GM19351 (cell line): ENCODE data around the gene CHEK2.
"Not testable (repeated sequence)": the region's sequence is repeated elsewhere in the genome, so short reads cannot be mapped to it uniquely, and the experiment has no call there.

Experiments
- ATAC-seq: cut with Tn5 transposase; IDR thresholded peaks from one replicate; pipeline ENCODE4 v1.9.1; 2021; ENCODE audit warnings: mild to moderate bottlenecking, moderate library complexity; ENCODE audit not compliant: unreplicated experiment

Gene CHEK2

GRCh38 chr22:28741785-28742561 lies at the start of gene CHEK2, which contains the start of gene HSCB:
Gene CHEK2, minus strand, starts transcription at chr22:28741820. Its CDS starts 7,099 bp downstream, at chr22:28734721.
Gene HSCB, plus strand, starts transcription at chr22:28742039. Its CDS starts 57 bp downstream, at chr22:28742096.
- peak; percentile 93 for ATAC-seq

GRCh38 chr22:28791124-28791523 lies 49.5 kb upstream of the CHEK2 start:
- no peak for ATAC-seq

- no peak for ATAC-seq
Measured at GRCh38 chr22:28788601-28789000, 47.0 kb upstream of the CHEK2 start.

- ATAC-seq = no peak
Measured at GRCh38 chr22:28783786-28784671, 42.4 kb upstream of the CHEK2 start.

- ATAC-seq = no peak
Measured at GRCh38 chr22:28780296-28780695, 38.7 kb upstream of the CHEK2 start.

GRCh38 chr22:28779833-28780232 lies 38.2 kb upstream of the CHEK2 start:
- ATAC-seq = no peak

GRCh38 chr22:28774378-28774777 lies 32.8 kb upstream of the CHEK2 start:
- no peak for ATAC-seq

GRCh38 chr22:28773461-28773867 lies 31.8 kb upstream of the CHEK2 start:
- ATAC-seq = peak; percentile 37

GRCh38 chr22:28772633-28773460 lies 31.2 kb upstream of the CHEK2 start, which contains the start of gene CCDC117:
Gene CCDC117, plus strand, starts transcription at chr22:28772695. Its CDS starts 155 bp downstream, at chr22:28772850.
- peak; percentile 89 for ATAC-seq

- ATAC-seq = no peak
Measured at GRCh38 chr22:28771195-28771791, 29.7 kb upstream of the CHEK2 start.

GRCh38 chr22:28769394-28770085 lies 27.9 kb upstream of the CHEK2 start:
- ATAC-seq = no peak

GRCh38 chr22:28768701-28769393 lies 27.2 kb upstream of the CHEK2 start:
- ATAC-seq = no peak

- no peak for ATAC-seq
Measured at GRCh38 chr22:28766628-28767027, 25.0 kb upstream of the CHEK2 start.

GRCh38 chr22:28762000-28762399 lies 20.4 kb upstream of the CHEK2 start:
- ATAC-seq = not testable (repeated sequence)

- no peak for ATAC-seq
Measured at GRCh38 chr22:28761449-28761755, 19.8 kb upstream of the CHEK2 start.

GRCh38 chr22:28759861-28760560 lies 18.4 kb upstream of the CHEK2 start:
- ATAC-seq = no peak

- not testable (repeated sequence) for ATAC-seq
Measured at GRCh38 chr22:28754512-28754911, 12.9 kb upstream of the CHEK2 start.

- no peak for ATAC-seq
Measured at GRCh38 chr22:28750471-28750881, 8.9 kb upstream of the CHEK2 start.

- no peak for ATAC-seq
Measured at GRCh38 chr22:28743852-28744251, 2.2 kb upstream of the CHEK2 start.
